GM12865 (cell line): ENCODE measurements around the gene AGO1.

ENCODE experiments used
- DNase-seq: peaks from one replicate; pipeline ENCODE4 v3.0.0; 2010; ENCODE audit warnings: low read depth
- H3K4me3 ChIP-seq: 2 replicates; pipeline ENCODE4 v1.5.1; 2011; ENCODE audit warnings: mild to moderate bottlenecking, low read depth, low read length, control low read depth
- TF ChIP-seq, protein P1 (sequence below): IDR thresholded peaks from 2 replicates; pipeline ENCODE4 v1.5.1; 2011; ENCODE audit warnings: low read length, control low read depth, low read depth, inconsistent platforms; ENCODE audit not compliant: insufficient read depth; ENCODE audit errors: missing control alignments

Gene AGO1

GRCh38 chr1:35902671-35903070, 19.7 kb downstream of the AGO1 start:
- TF ChIP-seq, protein P1, sequence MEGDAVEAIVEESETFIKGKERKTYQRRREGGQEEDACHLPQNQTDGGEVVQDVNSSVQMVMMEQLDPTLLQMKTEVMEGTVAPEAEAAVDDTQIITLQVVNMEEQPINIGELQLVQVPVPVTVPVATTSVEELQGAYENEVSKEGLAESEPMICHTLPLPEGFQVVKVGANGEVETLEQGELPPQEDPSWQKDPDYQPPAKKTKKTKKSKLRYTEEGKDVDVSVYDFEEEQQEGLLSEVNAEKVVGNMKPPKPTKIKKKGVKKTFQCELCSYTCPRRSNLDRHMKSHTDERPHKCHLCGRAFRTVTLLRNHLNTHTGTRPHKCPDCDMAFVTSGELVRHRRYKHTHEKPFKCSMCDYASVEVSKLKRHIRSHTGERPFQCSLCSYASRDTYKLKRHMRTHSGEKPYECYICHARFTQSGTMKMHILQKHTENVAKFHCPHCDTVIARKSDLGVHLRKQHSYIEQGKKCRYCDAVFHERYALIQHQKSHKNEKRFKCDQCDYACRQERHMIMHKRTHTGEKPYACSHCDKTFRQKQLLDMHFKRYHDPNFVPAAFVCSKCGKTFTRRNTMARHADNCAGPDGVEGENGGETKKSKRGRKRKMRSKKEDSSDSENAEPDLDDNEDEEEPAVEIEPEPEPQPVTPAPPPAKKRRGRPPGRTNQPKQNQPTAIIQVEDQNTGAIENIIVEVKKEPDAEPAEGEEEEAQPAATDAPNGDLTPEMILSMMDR, result no peak
- no peak for DNase-seq
- no peak overlapping the region for H3K4me3 ChIP-seq

GRCh38 chr1:35914717-35915116, 31.7 kb downstream of the AGO1 start:
- no peak overlapping the region for H3K4me3 ChIP-seq
- DNase-seq, result no peak
- TF ChIP-seq, protein P1, result no peak

- DNase-seq, result no peak
- no peak overlapping the region for H3K4me3 ChIP-seq
- TF ChIP-seq, protein P1, result no peak
Observed at GRCh38 chr1:35915693-35916092, 32.7 kb downstream of the AGO1 start.

DNA sequence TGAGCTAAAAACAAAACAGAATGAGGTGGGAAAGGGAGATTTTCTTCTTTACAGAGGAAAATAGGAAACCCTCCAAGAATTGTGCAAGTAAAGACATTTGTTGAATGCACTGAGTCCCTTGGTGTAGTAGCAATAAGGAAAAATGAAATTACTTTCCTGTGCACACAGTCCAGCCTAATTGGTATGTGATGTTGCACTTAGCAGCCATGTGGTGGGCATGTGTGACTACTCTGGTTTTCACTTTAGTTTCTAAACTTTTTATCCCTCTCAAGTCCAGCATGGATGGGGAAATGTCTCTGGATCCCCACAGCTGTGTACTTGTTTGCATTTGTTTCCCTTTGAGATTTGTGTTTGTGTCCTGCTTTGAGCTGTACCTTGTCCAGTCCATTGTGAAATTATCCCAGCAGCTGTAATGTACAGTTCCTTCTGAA, 40.8 kb downstream of the AGO1 start:
- TF ChIP-seq, protein P1, result no peak
- H3K4me3 ChIP-seq, result no peak overlapping the region
- DNase-seq, result no peak

DNA sequence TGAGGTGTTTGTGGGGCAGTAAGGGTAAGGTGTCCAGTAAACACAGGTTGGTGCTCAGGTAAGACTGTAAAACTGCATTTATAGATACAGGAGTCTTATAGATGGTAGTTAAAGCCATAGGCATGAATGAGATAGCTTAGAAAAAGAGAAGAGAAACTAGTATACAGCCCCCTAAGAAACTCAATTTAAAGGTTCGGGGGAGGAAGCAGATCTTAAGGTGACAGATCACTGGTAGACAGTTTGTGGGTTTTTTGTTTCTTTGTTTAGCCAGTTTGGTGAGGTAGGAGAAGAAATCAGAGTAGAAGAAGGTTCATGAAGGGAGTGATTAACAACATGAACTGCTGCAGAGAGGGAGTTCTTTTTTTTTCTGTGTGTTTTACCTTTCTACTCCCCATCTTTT, 41.8 kb downstream of the AGO1 start:
- no peak overlapping the region for H3K4me3 ChIP-seq
- TF ChIP-seq, protein P1, result no peak
- peak; percentile 16 for DNase-seq

DNA sequence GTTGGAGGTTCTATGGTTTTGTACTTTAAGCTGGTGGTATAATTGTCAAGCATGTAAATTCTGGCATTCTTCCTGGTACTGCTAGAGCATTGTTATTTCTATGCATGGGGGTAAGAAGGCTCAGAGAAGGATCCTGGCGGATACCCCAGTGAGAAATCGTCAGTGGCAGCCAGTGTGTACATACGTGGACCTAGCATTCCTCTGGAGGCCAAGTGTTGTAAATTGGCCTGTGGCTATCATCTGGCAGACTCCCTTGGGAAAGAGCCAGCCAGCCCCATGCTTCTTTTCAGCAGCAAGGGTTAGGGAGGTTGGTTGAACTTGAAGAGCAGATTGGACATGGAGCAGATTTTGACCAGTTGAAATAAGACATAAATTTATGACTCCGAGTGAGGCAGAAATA, 42.7 kb downstream of the AGO1 start:
- no peak for DNase-seq
- no peak overlapping the region for H3K4me3 ChIP-seq
- TF ChIP-seq, protein P1, result no peak

- DNase-seq, result no peak
- TF ChIP-seq, protein P1, result no peak
- no peak overlapping the region for H3K4me3 ChIP-seq
Observed at GRCh38 chr1:35927472-35927871, 44.5 kb downstream of the AGO1 start.
